Glomerular visceral epithelial cell (primary cell): ENCODE data around the gene ZNF322.

Experiments
- DNase-seq: peaks from one replicate; pipeline ENCODE4 v3.0.0-alpha.2; 2016; ENCODE audit errors: extremely low spot score

The ZNF322 gene

DNA sequence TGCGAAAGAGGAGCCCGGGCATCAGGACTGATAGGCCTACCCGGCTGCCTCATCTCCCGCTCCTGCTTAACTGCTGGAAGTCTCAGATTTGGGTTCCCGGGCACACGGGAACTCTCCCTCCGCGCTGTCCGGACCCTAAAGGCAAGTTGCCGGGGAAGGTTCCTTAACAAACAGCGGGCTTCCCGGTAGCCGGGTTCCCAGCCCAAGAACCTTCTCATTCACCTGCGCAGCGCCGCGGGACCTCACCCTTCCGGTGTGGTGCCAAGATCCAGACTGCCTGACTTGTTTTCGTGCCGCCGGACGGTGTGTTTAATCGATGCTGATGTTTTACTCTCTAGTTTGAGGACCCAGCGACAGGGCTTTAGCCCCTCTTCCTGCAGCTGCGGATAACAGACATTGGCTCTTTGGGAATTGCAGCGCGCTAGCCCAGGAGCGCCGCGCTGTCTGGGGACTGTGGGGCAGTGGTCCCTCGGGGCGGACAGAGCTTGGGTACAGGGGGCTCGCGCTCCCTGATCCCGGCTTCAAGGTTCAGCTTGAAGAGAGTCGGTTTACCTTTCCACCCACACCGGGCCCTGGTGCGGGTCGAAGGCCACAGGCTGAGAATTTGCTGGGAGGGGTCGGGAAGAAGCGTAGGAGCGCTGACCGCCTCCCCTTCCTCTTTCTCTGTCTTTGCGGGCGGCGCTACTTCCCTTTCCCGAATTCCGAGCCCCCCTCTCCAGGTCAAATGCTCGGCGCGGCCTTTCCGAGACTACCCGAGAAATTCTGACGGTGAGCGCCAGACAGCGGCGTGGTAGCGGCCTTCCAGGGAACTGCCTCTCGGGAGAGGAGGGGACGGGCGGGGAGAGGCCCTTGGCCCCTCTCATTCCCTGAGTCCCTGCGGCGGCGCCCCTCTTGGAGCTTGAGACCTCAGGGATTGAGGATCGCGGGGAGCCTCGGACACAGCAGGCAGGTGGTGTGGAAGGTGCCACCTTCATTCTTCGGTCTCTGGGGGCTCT, 45.6 kb downstream of the ZNF322 start:
- DNase-seq, result no peak

DNA sequence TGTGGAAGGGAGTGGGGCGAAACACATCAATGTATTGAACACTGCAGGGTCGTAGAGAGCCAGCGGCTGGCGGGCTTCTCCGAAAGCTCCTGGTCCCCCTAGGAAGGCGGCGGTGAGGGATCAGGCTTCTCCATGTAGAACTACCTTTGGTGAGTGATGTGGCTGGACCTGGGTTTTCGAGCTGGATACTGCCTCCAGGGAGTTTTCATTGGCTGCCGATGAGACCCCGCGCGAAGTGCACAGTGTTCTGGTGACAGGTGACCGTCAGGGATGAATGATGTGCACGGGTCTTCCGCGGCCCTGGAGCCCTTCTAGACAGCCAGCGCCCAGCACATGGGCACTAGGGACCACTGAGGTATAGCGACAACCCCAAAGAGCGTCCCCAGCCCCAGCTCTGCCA, 46.3 kb downstream of the ZNF322 start:
- no peak for DNase-seq

DNA sequence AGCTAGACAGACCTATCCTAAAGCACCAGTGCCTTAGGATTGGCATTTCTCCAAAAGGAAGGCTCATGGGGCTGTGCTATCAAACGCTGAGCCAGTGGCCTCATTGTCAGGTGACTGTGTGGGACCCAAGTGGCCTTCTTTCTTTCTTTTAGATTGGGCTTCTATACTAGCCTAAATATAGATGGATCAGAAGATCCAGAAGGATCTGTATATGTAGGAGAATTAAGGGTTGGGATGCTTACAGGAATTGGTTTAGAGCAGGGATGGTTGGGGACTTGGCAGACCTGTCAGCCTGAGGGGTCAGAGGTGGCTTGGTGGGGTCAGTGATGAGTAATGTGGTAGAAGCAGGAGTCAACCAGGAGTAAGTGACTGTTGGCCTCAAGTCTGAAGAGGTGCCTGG, 47.9 kb downstream of the ZNF322 start:
- DNase-seq, result no peak

DNA sequence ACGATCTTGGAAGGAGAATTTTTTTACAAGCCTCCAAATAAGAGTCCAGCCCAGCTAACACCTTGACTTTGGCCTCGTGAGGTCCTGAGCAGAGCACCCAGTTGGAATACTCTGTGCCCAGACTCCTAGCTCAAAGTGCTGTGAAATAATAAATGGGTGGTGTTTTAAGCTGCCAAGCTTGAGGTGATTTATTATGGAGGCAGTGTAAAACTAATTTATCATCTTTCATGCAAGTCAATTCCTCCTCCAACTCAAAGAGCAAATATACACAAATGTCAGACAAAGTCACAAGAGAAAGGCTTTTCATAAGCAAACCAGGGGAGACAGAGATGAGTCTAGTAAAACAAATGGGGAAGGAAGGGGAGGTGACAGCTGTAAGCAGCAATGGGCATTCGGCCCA, 50.1 kb downstream of the ZNF322 start:
- DNase-seq, result no peak

DNA sequence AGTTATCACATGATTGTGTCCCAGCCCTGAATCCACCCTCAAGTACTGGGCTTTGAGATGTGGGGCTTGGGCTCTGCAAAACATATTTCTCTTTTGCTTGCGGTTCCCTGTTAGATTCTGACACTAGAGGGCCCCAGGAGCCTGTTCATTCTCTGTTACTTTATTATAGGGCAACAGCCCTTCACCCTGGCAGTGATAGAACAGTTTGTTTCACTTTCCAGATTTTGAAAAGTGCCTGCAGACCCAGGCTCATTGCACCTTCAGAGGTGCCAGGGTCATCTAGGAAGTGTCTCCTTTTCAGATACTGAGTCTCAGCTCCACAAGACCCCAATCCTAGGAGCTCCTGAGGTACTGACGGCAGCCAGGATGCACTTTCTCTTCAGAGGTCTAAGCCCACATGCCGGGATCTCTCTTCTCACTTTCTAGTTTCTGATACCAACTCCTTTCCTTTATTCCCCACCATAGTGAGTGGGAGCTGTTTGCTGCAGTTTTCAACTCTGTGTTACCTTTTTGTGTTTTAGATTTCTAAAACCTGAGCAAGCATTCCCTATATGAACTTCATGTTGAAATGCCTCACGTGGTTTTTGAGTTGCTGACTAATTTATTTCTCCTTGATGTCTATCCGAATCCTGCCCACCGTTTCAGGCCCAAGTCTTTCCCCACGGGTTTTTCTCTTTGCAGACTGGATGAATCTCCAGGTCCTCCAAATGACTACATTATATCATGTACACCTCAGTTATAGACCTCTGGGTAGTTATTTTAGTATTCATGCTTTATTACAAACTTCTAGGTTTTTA, 51.9 kb downstream of the ZNF322 start:
- DNase-seq, result peak; percentile 66

DNA sequence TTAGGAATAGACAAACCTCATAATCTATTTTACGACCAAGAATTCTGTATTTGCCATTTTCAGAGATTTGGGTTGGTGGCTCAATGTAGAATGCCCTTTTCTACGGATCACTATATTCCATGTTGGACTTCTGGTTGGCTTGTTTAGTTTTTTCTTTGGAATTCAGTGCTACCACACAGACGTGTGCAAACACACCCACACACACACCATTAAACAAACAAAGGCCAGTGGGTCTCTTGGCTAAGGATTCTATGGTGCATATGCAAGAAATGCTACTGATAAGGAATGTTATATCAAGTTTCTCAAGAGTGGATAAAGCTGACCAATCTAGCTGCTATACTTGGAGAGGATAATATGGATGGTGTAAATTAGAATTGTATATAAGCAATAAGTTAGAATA, 54.7 kb downstream of the ZNF322 start:
- DNase-seq, result no peak

DNA sequence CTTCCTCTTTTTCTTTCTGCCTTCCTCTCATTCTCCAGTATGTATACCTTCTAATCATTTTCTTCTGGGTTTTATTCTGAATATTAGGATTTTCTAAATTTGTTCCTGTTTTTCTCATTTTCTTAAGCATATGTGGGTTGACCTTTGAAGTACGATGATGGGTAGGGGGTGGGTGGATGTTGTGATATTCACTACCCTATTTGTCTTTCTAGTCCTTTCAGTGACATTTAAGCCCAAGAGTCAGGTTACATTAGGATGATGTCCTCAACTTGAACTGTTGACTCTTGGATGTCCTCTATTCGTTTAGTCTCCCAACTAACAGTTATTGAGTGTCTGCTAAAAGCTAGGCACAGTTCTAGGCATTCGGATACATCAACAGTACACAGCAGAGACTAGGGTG, 55.5 kb downstream of the ZNF322 start:
- no peak for DNase-seq

DNA sequence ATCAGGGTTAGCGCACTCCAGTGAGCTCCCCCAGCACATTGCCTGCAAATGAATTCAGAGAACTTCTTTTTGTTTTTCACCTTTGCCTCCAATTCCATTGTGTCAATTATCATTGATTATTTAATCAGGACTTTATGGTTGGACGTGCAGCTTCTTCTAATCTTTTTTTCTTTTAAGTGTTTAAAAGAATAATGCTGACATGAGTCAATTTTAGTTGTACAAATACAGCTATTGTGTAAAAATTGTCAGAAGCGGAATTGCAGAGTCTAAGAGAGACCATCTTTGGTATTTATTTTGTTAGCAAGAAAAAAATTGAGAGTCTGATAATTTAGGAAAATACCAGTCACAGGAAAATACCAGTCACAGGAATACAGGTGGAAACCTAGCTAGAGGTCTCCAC, 57.3 kb downstream of the ZNF322 start:
- DNase-seq, result no peak

DNA sequence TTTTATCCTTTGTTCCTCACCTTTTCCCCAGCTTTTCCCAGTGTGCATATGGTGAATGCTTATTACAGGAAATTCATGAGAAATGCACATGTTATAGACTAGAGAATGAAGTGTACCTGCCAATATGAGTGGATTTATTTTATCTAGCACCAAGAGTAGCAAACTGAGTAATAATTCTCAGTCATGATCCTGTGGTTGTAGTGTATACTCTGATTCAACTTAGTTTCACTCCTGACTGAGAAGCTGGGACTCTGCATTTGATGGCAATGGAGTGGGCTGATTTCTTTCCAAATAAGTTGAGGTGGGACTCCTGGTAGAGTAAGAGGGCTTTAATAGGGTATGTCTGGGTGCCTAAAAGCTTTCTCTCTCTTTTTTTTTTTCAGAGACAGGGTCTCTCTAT, 58.8 kb downstream of the ZNF322 start:
- no peak for DNase-seq

DNA sequence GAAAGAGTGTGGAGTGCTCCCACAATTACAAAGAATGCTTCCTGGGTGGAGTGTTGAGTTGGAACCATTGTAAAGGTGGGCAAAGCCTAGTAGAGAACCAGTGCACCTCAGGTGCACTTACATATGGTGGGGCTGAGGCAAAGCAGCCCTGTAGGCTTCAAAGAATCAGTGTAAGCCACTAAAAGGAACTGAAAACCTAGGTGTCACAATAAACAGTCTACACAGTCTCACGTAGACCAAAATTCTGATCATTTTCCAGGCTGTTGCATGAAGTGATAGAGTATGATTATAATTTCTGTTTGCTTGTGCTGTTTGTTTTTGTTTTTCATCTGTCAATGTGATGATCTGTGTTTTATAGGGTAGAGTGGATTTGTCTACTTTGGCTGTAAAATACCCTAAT, 60.0 kb downstream of the ZNF322 start:
- no peak for DNase-seq

DNA sequence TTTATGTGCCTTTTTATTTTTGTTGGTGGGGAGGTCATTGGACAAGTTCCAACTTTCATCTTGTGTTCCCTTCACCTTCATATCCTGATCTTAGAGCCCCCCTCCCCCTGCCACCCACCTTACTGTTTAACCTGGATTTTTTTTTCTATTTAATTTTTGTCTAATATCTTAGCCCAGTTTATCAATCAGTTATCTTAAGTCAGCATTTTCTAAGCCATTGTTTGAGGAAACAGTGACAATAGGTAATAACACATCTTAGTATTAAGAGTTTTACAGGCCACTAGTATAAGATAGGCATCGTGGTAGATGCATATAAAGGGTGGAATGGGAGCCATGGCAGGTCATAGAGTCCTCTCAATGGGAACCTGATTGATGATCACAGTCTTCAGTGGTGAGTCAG, 60.4 kb downstream of the ZNF322 start:
- no peak for DNase-seq

DNA sequence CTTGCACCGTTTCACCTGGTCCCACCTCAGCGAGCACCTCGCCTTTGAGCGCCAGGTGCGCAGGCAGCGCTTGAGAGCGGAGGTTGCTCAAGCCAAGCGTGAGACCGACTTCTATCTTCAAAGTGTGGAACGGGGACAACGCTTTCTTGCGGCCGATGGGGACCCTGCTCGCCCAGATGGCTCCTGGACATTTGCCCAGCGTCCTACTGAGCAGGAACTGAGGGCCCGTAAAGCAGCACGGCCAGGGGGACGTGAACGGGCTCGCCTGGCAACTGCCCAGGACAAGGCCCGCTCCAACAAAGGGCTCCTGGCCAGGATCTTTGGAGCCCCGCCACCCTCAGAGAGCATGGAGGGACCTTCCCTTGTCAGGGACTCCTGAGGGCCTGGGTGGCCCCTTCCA, 61.3 kb downstream of the ZNF322 start:
- DNase-seq, result no peak

DNA sequence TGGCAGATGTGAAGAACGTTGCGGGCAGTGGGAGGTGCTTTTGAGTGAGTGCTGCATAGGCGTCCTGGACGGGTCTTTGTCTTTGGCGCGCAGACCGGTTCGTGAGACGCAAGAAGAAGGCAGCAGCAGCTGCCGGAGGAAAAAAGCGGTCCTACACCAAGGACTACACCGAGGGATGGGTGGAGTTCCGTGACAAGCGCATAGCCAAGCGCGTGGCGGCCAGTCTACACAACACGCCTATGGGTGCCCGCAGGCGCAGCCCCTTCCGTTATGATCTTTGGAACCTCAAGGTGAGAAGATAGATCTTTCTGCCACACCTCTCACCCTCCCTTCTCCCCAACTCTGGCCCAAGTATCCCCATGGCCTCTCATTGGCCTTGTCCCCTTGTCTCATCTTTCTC, 61.7 kb downstream of the ZNF322 start:
- DNase-seq, result no peak

DNA sequence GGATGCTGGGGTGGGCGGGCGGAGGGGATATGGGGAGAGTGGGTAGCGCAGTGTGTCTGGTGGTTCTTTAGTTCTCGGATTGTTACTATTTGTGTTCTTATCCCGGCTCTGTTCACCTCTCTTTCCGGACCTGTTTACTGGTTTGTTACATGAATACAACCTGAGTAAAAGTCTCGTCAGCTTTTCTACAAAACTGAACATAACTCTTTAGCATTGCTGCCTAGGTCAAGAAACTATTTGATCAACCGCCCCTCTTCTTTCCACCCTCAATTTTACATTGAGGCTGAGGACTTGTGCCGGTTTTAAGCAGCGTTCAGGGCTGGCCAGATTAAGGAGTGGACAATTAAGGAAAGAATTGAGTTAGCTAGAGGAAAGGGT, 62.2 kb downstream of the ZNF322 start:
- DNase-seq, result no peak

DNA sequence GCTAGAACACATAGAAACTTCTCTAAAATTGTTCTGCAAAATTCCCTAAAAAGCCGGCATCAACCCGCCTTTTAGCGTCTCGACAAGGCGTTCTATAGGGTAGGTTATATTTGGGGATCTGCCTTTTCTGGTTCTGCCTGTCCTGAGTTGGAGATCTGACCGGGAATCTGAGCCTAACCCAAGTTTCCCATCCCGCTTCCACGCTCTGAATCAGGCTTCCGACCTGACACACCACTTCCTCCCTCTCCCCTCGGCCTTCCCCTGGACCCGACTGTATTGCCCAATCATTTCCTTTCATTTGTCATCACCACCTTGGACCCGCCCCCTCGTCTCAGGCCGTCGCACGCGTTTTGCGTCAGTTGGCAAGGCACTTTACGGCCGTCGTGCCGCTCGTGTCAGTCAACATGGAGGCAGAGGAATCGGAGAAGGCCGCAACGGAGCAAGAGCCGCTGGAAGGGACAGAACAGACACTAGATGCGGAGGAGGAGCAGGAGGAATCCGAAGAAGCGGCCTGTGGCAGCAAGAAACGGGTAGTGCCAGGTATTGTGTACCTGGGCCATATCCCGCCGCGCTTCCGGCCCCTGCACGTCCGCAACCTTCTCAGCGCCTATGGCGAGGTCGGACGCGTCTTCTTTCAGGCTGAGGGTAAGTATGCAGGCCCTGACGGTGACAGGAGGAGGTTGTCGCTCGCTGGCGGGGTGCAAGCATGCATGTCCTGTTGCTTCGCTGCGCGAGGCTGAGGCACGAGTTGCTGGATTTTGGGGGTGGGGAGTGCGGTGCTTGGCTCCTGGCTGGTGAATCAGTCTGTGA, 62.8 kb downstream of the ZNF322 start, which contains the start of gene ABT1:
ABT1 (plus strand) TSS at position 375 of the 810 bp plus-strand sequence; CDS start at position 405, 30 bp downstream.
- DNase-seq, result peak; percentile 98

DNA sequence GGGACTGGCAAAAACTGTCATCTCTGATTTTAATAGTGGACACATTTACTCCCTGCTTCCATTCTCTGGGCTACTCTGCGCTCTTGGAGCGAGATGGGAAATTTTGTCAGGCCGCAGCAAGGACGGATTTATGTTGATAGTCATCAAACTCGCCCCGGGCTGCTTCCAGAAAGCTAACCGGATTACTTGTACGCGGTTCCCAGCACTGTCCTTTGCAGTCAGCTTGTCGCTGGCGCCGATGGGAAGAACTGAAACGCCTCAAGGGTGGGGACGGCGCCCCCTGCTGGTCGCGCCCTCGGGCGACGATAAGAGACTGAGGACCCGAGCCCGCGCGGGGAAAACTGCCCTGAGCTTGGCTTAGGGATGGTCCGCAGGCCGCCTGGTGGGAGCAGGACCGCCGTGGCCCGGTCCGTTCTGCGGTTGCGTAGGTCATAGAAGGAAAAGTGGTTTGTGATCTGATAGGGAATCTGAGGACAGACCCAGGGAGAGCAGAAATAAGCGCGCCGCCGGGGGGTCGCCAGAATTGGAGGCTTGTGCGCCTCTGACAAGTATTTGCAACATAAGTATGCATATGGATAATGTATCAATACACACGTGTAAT, 63.8 kb downstream of the ZNF322 start:
- peak; percentile 89 for DNase-seq

DNA sequence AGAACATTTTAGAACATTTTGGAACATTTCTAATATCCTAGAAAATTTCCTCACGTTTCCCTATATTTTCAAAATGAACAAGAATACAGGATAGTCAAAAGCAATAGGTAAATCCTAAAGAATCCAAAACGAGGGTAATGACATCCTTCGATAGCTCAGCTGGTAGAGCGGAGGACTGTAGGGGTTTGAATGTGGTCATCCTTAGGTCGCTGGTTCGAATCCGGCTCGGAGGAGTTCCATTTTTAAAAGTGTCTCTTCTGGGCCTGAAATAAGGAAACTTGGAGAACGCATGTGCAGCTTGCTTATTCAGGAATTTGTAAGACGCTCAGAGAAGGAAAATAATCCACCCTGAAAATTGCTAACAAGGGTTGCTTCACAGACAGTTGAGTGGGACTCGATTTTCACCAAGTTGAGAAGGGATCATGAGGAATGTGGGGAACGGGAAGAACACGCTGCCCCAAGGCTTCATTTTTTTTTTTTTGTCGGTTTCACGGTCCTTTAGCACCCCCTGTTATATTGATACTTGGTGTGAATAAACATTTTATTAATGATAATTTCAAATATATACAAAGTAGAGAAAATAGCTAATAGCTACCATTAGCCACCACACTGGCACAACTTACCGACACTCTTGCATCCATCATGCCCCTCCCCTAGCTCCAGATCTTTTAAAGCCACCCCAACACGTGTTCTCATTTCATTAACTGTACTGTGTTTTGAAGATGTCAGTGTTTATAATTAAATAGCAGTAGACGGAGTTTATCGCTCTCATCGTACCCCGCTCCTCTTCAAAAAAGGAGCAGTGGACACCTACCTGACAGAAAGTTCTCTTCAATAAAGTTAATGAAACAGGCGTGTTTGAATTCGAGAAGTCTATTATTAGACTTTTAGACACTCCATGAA, 64.6 kb downstream of the ZNF322 start:
- DNase-seq, result peak; percentile 9

DNA sequence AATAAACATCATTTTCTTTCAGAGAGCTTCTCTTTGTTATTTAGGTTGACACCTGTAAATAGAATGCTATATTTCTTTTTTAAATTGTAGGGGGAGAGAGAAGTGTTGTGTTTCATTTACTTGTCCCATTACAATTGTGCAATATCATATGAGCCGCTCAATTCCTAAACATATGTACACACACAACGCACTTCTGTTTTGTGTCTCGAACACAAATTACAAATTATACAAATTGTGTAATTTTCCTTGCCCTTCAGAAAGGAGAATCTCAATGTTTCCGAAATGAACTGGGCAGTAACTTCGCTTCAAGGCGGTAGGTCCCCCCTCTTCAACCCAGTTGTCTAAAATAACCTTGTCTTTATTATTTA, 65.4 kb downstream of the ZNF322 start:
- DNase-seq, result no peak

DNA sequence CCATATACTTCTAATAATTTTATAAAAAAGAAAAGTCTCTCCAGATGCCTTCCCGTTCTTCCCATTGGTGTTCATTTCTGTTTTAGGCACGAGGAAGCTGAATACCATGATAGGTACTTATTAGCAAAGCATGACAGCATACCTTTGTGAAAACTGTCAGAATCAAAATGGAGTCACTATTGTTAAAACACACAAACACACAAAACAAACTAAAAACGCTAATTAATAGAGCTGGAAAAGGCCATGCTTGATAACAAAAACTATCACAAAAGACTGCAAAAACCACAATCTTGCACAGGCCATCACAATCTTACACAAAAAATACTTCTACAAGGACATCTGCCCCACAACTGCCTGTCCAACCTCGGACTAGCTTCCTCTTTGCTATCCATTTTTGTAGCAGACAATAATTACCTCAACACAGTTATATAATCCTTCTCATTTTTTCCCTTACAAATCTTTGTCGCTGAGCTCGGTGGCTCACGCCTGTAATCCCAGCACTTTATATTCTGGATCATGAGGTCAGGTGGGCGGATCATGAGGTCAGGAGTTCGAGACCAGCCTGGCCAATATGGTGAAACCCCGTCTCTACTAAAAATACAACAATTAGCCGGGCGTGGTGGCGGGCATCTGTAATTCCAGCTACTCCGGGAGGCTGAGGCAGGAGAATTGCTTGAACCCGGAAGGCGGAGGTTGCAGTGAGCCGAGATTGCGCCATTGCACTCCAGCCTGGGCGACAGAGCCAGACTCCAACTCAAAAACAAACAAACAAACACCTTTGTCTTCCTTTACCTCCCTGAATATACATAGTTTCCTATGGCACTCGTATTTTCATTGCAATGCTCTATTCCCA, 66.0 kb downstream of the ZNF322 start:
- no peak for DNase-seq

DNA sequence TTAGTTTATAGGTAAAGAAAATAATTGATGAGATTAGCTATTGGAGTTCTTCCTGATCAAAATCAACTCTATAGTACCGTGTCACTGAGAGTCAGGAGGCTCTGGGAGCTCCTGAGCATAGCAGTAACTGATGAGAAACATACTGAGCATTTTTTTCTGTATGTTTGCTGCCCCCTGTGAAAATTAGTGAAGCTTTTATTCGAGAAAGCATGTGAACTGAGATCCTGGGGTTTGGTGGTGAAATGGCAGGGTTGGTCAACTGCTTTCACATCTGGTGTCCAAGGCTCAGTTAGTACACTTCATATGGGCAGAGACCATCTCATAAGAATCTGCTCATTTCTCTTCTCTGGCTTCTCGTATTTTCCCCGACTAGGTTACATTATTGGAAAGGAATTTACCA, 66.9 kb downstream of the ZNF322 start:
- DNase-seq, result no peak
